ENCODE data around the gene APH1B.
"Not testable (repeated sequence)": the region's sequence is repeated elsewhere in the genome, so short reads cannot be mapped to it uniquely, and the experiment has no call there.

The APH1B gene

GRCh38 chr15:63299943-63300575 lies 22.7 kb downstream of the APH1B start:
- no peak for DNase-seq

- no peak for DNase-seq
Measured at GRCh38 chr15:63301088-63301487, 23.7 kb downstream of the APH1B start.

- DNase-seq: no peak
Measured at GRCh38 chr15:63305260-63305659, 27.9 kb downstream of the APH1B start.

DNA sequence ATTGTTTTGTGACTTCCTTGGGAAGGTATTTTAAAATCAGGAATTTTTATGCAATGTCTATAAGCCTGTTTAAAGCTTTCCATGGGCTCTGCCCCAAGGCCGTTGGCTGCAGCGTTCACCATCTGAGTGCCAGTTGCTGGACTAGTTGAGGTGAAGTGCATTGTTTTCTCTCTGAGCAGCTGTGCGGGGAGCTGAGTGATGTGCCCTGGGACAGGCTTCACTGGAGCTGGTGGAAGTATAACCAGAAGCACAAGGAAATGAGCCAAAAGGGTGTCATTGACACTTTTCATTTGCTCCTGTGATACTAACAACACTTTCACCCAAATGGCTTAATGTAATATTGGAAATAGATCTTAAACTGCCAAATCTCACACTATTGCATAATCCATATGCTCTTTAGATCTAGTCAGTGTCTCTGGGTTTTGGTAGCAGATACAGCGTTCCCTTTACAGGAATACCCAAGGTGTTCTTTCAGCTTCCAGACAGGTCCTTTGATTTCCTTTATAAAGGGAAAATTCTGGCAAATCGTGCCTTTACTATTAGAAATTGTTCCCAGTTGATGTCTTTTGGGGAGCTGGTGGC lies 29.2 kb downstream of the APH1B start:
- no peak for DNase-seq

GRCh38 chr15:63308491-63308890 lies 31.1 kb downstream of the APH1B start:
- no peak for DNase-seq

DNA sequence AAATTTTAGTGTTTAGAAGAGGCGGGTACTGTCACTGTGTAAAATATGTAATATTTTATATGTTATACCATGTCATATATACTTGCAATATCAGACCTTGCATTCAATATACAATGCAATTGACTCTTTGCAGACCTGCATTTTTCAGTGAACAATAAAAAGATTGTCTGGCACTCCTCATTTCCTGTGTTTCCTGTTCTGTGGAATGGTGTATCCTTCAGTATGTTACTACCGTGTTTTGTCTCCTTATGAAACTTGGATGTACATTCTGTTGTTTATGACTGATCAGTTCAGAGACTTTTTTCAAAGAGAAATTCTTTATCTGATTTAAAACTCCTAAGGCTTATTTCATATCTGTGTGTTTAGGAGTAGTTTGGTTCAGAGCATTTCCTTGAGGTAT lies 31.5 kb downstream of the APH1B start:
- DNase-seq: no peak

GRCh38 chr15:63310646-63311045 lies 33.2 kb downstream of the APH1B start:
- no peak for DNase-seq

DNA sequence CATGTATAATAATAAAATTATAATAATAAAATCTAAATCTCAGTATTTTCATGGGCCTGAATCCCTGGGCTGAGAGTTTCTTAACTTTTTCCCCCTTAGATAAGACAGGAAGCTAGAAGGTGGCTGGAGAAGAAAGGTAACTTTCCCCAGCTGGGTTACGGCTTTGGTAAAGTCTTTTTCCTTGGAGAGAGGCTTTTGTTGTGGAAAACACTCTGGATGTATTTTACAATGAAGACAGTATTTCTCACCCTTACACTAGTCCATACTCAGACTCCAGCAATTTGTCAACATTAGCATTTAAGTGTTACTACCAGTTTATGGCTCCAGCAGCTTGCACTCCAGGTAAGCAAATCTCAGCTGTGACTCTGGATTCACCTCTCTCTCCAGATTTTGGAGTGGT lies 34.9 kb downstream of the APH1B start:
- no peak for DNase-seq

GRCh38 chr15:63313825-63314224 lies 36.4 kb downstream of the APH1B start:
- DNase-seq: no peak

DNA sequence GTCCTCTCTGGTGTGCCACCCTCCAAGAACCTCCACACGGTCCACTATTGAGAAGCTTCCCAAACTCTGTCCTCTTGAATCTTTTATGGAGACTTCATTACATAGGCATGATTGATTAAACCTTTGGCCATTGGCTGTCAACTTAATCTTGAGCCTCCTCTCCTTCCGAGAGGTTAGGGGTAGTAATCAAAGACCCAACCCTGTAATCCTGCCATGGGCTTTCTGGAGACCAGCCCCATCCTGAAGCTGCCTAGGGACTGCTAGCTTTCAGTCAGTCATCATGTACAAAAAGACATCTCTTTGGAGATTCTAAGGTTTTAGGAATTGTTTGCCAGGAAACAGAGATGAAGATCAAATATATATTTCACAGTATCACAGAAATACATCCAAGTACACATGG lies 37.0 kb downstream of the APH1B start:
- no peak for DNase-seq

GRCh38 chr15:63318344-63318743 lies 40.9 kb downstream of the APH1B start:
- no peak for DNase-seq

DNA sequence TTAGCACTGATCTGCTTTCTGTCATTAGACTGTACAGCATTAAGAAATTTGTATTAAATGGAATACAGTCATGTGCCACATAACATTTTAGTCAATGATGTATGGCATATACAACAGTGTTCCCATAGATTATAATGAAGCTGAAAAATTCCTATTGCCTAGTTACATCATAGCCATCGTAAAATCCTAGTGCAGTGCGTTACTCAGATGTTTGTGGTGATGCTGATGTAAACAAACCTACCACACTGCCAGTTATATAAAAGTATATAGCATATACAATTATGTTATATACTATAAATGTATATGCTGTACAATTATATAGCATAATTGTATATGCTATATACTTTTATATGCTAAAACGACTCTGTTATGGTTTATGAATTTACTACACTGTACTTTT lies 41.7 kb downstream of the APH1B start:
- no peak for DNase-seq

DNA sequence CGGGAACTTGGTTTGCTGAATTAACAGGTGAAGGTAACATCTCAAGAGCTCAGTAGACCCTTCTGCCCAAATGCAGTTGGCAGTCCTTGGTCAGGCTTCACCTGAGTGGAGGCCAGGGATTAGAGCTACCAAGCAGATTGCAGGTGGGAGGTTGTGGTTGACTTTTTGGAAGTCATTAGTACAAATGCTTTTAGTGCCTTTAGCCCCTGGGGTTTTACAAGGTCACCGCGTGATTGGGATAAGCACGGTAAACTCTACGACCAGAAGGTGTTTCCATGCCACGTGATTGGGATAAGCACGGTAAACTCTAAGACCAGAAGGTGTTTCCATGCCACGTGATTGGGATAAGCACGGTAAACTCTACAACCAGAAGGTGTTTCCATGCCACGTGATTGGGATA lies 43.0 kb downstream of the APH1B start:
- not testable (repeated sequence) for DNase-seq

GRCh38 chr15:63320981-63321380 lies 43.6 kb downstream of the APH1B start:
- DNase-seq: not testable (repeated sequence)

- DNase-seq: no peak
Measured at GRCh38 chr15:63321462-63321861, 44.1 kb downstream of the APH1B start.

DNA sequence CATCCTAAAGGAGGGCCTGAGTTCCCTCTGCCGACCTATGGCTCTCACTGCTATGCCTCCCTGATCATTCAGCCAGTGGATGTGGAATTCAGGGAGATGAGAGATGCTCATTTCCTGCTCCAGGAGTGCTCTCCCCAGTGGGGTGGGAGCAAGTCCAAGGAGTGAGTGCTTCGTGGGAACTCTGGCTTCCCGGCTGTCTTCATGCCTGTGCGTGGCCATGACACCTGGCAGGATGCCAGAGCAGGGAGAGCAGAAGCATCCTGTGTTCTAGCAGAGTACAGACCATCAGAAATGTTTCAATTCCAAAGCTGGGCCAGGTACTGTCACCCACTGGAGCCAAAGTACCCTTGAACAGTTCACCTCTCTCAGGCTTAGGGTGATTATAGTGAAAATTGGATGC lies 45.1 kb downstream of the APH1B start:
- no peak for DNase-seq

GRCh38 chr15:63323798-63324563 lies 46.6 kb downstream of the APH1B start:
- DNase-seq: no peak

GRCh38 chr15:63324770-63325169 lies 47.4 kb downstream of the APH1B start:
- no peak for DNase-seq

GRCh38 chr15:63327648-63328421 lies 50.4 kb downstream of the APH1B start:
- no peak for DNase-seq

- no peak for DNase-seq
Measured at GRCh38 chr15:63329567-63330350, 52.4 kb downstream of the APH1B start.

DNA sequence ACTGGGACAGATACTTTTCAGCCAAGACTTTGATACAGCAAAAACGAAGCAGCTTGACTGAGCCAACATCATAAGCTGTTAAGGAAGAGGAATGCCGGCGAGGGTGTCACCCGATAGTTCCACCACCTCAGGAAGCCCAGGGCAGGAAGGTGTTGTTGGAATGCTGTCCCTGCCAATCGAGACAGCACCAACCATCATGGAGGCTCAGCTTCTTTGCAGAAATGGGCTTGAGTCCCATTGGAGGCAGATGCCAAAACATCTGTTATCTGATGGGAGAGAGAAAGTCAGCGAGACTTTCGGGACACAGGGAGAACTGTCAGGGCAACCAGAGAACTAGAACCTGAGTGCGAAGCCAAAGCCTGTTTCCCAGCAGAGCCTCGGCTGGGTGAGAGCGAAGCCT lies 53.5 kb downstream of the APH1B start:
- no peak for DNase-seq

DNA sequence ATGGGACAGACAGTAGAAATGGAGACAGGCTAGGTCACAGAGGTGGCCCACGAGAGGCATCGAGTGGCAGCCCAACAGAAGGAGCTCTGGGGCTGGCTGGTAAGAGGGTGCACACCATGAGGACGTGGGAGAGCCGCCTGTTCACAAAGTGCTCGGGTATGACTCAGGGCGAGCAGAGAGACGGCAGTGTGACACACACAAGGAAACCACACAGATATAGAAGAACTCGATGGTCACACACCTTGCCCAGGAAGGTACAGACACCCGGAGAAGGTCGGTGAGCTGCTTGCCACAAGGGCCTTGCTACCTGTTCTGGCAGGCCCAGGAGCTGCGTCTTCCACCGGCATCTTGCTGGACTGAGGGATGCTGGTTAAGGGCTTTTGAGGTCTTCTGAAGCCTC lies 54.1 kb downstream of the APH1B start:
- DNase-seq: no peak
